Uterus (tissue), 4 donors: ENCODE data around the gene KRT33A. TPM values are rescaled to one million over a fixed set of nuclear protein-coding genes. Genes with fewer than 3 reads are reported as not detected.

Source experiments
- DNase-seq, 2 donors: peaks; one replicate each; pipeline ENCODE4 v3.0.0-alpha.2; 2019 to 2020
- H3K27ac ChIP-seq, 2 donors: fragments of 200-600 bp; sonication (generic); 1 replicate in 1 of 2; 2 replicates in 1 of 2; pipeline ENCODE4 v1.5.1; 2016 to 2018
- H3K27me3 ChIP-seq, 2 donors: fragments of 200-600 bp; sonication (generic); one replicate each; pipeline ENCODE4 v1.5.1; 2018 to 2019; ENCODE audit warnings: control low read depth in 1 of 2
- H3K36me3 ChIP-seq, 2 donors: fragments of 200-600 bp; sonication (generic); one replicate each; pipeline ENCODE4 v1.5.1; 2019; ENCODE audit warnings: control low read depth in 1 of 2
- H3K4me1 ChIP-seq, 2 donors: fragments of 200-600 bp; sonication (generic); one replicate each; pipeline ENCODE4 v1.5.1; 2018 to 2019; ENCODE audit warnings: control low read depth in 1 of 2
- H3K4me3 ChIP-seq, 2 donors: fragments of 200-600 bp; sonication (generic); 1 replicate in 1 of 2; 2 replicates in 1 of 2; pipeline ENCODE4 v1.5.1; 2018 to 2019; ENCODE audit warnings: mild to moderate bottlenecking in 1 of 2
- H3K9me3 ChIP-seq, 2 donors: fragments of 200-600 bp; sonication (generic); one replicate each; pipeline ENCODE4 v1.5.1; 2019; ENCODE audit warnings: control low read depth in 1 of 2
- CTCF ChIP-seq, 4 experiments: fragments of 200-600 bp in 2 of 4; fragments of 450-650 bp in 2 of 4; sonication (generic) in 2 of 4; IDR thresholded peaks; one replicate each; pipeline ENCODE4 v1.5.1; 2016 to 2019; ENCODE audit warnings: antibody characterized with exemption in 4 of 4, mild to moderate bottlenecking in 2 of 4, moderate library complexity in 1 of 4
- POLR2A ChIP-seq, 2 donors: fragments of 450-650 bp; IDR thresholded peaks; one replicate each; pipeline ENCODE4 v1.6.1; 2016; ENCODE audit warnings: antibody characterized with exemption in 2 of 2, mild to moderate bottlenecking in 1 of 2, moderate library complexity in 1 of 2
- intact Hi-C: fragments of 100-400 bp; cut with DNase I; formaldehyde crosslinking; loops from one replicate; pipeline ENCODE4 v1.15.1; 2023; ENCODE audit warnings: low total_unique reads
- total RNA-seq, 4 donors: library from RNA; depleted of rRNA in 3 of 4; stranded (reverse); fragments of >200 nt in 3 of 4; gene quantifications; one replicate each; pipeline versions ENCODE4 v1.1.0 to v1.2.4, GENCODE V29; 2014 to 2023
- donor health status: DM: yes; HTN: yes; CAD: no.

Gene KRT33A
- total RNA-seq, 4 donors from 2014 or later: not detected

- Histone ChIP-seq H3K4me3 (no peak overlapping the region), H3K36me3 (no peaks in the 10 kb centered on the region), H3K27me3 (no peaks in the 10 kb centered on the region), H3K27ac (no peak overlapping the region), H3K4me1 (no peaks in the 10 kb centered on the region), H3K9me3 (no peaks in the 10 kb centered on the region)
- TF ChIP-seq CTCF (IDR thresholded peaks at IDR 0.05): no peak
- TF ChIP-seq POLR2A (IDR thresholded peaks at IDR 0.05): no peak
- no peak for DNase-seq
- intact Hi-C loops: no loop called here
These were observed 25.0 kb downstream of the KRT33A start for GRCh38 chr17:41325611-41326010.

GRCh38 chr17:41325126-41325525 is 25.5 kb downstream of the KRT33A start:
- intact Hi-C loops: no loop called here
- TF ChIP-seq CTCF (IDR thresholded peaks at IDR 0.05): no peak

GRCh38 chr17:41324180-41325075 is 26.2 kb downstream of the KRT33A start:
- H3K4me3 ChIP-seq: no peak overlapping the region
- intact Hi-C loops: no loop called here
- H3K27me3 ChIP-seq: no peaks in the 10 kb centered on the region
- peaks cover 0 to 4% of the 10 kb centered on the region in 2 donors for H3K9me3 ChIP-seq
- no peak for DNase-seq
- TF ChIP-seq CTCF (IDR thresholded peaks at IDR 0.05) (peak in 1 of 4 experiments; percentile 13), POLR2A (IDR thresholded peaks at IDR 0.05) (no peak)
- H3K36me3 ChIP-seq: no peaks in the 10 kb centered on the region
- no peaks in the 10 kb centered on the region for H3K4me1 ChIP-seq
- no peak overlapping the region for H3K27ac ChIP-seq

More at GRCh38 chr17:41325126-41325525, 25.5 kb downstream of the KRT33A start:
- Histone ChIP-seq H3K9me3 (no peaks in the 10 kb centered on the region), H3K27me3 (no peaks in the 10 kb centered on the region), H3K4me3 (no peak overlapping the region), H3K36me3 (no peaks in the 10 kb centered on the region), H3K27ac (no peak overlapping the region), H3K4me1 (no peaks in the 10 kb centered on the region)
- DNase-seq: no peak

GRCh38 chr17:41322903-41323895 is 27.4 kb downstream of the KRT33A start:
- Histone ChIP-seq H3K36me3 (no peaks in the 10 kb centered on the region), H3K9me3 (peaks cover 0 to 7% of the 10 kb centered on the region in 2 donors), H3K27ac (no peak overlapping the region), H3K27me3 (no peaks in the 10 kb centered on the region), H3K4me1 (no peaks in the 10 kb centered on the region), H3K4me3 (no peak overlapping the region)
- no peak for DNase-seq
- TF ChIP-seq POLR2A (IDR thresholded peaks at IDR 0.05): no peak
- no peak for TF ChIP-seq CTCF (IDR thresholded peaks at IDR 0.05)
- intact Hi-C loops: no loop called here
